G401 (cell line): Measurements from ENCODE around the gene SEC24B. TPM values are rescaled to one million over a fixed set of nuclear protein-coding genes. Genes with fewer than 3 reads are reported as not detected.
A peak's percentile ranks its signal among the peaks of the same experiment; 100 is the strongest.
"Not testable (repeated sequence)": the region's sequence is repeated elsewhere in the genome, so short reads cannot be mapped to it uniquely, and the experiment has no call there.

Experiments used
- DNase-seq: peaks from one replicate; pipeline ENCODE4 v3.0.0-alpha.2; 2015; ENCODE audit warnings: low spot score
- in situ Hi-C: cut with HindIII; loops from 2 replicates; pipeline ENCODE4 v1.10.0; 2016; ENCODE audit warnings: low sequenced_read_pairs, mixed read lengths
- total RNA-seq: library from RNA; depleted of rRNA; stranded (reverse); fragments of >200 nt; shearing (Covaris generic); gene quantifications from 2 replicates; pipeline ENCODE4 v1.2.3, GENCODE V29; 2014

Gene SEC24B
- total RNA-seq, 1 experiment from 2014 or later = 6.4 TPM

- in situ Hi-C loops = no loop called here
- DNase-seq = no peak
These were observed 40.2 kb downstream of the SEC24B start for GRCh38 chr4:109473824-109474223.

GRCh38 chr4:109486007-109486406, 52.4 kb downstream of the SEC24B start:
- DNase-seq = no peak
- in situ Hi-C loops = no loop called here

- no peak for DNase-seq
- in situ Hi-C loops = no loop called here
These were observed 60.9 kb downstream of the SEC24B start for GRCh38 chr4:109494563-109494962.

DNA sequence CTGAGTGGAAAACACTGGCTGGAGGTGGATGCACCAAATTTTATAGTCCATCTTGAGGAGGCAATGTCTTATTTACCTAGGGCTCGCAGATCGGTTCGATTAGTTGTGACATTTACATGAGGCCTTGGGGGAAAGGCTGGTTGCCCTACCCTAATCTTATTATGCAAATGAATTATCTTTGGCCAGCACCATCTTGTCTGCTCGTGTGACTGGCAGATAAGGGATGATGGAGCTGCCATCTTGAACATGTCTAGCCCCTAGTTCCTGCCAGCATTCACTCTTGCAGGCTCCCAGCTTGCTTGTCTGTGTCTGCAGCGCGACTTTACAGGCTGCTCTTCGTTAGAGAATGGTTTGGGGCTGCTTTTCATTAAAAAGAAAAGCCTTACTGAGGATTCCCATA, 61.9 kb downstream of the SEC24B start:
- no peak for DNase-seq
- in situ Hi-C loops = no loop called here

DNA sequence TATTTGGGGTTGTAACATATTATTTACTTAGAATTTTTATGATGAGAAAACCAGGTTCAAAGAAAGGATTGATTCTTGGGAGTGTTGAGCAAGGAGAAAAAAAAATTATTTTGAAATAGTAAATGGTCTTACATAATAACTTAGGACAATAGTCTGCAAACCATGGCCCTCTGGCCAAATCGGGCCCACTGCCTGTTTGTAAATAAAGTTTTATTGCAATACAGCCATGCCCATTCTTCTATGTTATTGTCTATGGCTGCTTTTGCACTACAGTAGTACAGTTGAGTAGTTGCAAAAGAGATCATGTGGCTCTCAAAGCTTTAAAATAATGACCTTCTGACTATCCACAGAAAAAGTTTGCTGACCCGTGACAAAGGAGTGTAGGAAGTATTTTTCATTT, 63.3 kb downstream of the SEC24B start:
- in situ Hi-C loops = no loop called here
- DNase-seq = no peak

DNA sequence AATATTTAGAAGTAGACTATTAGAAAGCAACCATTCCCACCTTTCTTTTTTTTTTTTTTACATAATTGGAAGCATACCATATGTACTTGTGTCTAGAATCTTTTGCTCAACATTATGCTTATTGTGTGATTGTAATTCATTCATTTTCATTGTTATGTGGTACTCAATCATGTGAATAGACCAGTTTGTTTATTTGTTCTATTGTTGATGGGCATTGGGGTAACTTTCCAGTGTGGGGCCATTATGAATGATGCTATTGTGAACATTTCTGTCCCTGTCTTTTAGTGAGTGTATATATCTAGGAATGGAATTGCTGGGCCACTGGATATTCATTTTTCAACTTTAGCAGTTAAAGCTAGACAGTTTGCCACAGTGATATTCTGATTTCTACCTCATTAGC, 63.9 kb downstream of the SEC24B start:
- DNase-seq = no peak
- in situ Hi-C loops = no loop called here

- no peak for DNase-seq
- in situ Hi-C loops = no loop called here
These were observed 65.9 kb downstream of the SEC24B start for GRCh38 chr4:109499513-109499912.

GRCh38 chr4:109506890-109507289, 73.3 kb downstream of the SEC24B start:
- in situ Hi-C loops = no loop called here
- DNase-seq = no peak

- DNase-seq = no peak
- in situ Hi-C loops = no loop called here
These were observed 77.1 kb downstream of the SEC24B start for GRCh38 chr4:109510687-109511086.

DNA sequence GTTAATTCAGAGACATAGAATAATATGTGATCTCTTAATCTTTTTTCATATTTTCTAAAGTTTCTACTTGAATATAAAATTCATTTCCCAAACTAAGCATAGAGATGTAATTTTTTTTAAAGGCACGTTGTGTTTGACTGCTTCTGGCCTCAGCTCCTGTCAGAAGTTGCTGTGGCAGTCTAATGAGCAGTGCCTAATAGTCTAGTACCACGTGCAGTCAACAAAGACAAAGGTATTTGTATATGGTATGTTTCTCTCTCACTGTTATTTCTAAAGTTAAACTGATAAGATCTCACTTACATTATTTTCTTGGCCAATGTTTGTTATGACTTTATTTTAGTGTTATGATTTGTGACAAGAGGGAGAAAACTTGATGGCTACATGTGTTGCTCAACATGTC, 77.8 kb downstream of the SEC24B start:
- no peak for DNase-seq
- in situ Hi-C loops = no loop called here

DNA sequence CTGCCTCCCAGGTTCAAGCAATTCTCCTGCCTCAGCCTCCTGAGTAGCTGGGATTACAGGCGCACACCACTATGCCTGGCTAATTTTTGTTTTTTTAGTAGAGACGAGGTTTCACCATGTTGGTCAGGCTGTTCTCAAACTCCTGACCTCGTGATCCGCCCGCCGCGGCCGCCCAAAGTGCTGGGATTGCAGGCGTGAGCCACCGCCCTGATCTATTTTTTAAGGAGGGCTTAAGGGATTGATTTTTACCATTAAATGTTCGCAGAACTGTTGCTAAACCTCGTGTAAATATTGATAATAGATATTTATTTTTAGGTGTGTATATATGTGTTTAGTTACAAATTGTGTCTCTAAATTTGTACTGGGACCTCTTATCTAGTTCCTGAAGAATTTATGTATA, 79.8 kb downstream of the SEC24B start:
- DNase-seq, in situ Hi-C loops: not testable (repeated sequence)

- in situ Hi-C loops = no loop called here
- no peak for DNase-seq
These were observed 98.6 kb downstream of the SEC24B start for GRCh38 chr4:109532182-109532581.

DNA sequence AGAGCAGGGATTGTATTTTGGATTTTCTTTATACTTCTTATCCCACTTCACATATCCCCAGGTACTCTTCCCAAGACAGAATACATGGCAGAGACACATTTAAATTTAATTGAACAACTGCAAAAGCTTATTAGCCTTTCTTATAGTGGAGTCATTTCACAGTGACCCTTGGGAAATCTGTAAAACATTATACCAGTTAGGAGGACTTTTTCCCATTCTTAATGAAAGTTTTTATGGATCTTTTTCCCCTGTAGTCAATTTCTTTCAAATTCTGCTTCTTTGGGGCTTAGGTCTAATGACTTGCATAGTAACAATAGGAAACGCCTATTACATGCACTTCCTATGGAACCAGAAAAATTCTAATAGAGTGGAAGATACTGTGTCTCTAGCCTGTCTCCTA, 111.8 kb downstream of the SEC24B start:
- DNase-seq = no peak
- in situ Hi-C loops = no loop called here

GRCh38 chr4:109547394-109547793, 113.8 kb downstream of the SEC24B start:
- in situ Hi-C loops = no loop called here
- DNase-seq = no peak

DNA sequence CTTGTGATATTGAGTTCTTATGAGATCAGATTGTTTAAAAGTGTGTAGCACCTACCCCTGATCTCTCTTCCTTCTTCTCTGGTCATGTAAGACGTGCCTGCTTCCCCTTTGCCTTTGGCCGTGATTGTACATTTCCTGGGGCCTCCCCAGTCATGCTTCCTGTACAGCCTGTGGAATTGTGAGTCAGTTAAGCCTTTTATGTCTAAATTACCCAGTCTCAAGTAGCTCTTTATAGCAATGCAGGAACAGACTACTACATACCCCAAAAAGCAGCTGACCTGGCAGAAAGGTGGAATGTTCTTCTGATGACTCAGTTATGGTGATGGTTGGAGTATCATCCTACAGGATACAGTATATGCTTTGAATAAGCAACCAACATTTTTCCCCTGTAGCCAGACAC, 115.0 kb downstream of the SEC24B start:
- in situ Hi-C loops = no loop called here
- no peak for DNase-seq

- DNase-seq = no peak
- in situ Hi-C loops = no loop called here
These were observed 118.6 kb downstream of the SEC24B start for GRCh38 chr4:109552237-109552636.

DNA sequence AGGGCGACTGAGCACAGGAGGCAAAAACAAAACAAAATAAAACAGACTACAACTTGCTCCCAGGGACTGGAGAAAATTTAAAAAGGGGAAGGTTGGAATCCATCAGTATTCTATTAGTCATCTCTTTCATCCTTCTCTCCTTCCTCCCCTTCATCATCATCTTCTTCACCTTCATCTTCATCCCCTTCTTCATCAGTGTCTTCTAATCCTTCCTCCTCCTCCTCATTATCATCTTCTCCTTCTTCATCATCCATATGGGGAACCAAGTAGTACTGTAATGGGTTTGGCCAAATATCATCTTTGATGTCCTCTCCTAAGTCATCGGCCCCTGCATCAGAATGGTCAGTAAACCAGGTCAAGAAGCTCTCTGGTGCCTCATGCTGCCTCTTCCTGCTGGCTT, 119.5 kb downstream of the SEC24B start:
- no peak for DNase-seq
- in situ Hi-C loops = no loop called here

GRCh38 chr4:109554971-109555370, 121.4 kb downstream of the SEC24B start:
- in situ Hi-C loops = no loop called here
- DNase-seq = no peak

- in situ Hi-C loops = no loop called here
- no peak for DNase-seq
These were observed 123.8 kb downstream of the SEC24B start for GRCh38 chr4:109557433-109557832.

- in situ Hi-C loops, DNase-seq: not testable (repeated sequence)
These were observed 124.5 kb downstream of the SEC24B start for GRCh38 chr4:109558095-109558494.

DNA sequence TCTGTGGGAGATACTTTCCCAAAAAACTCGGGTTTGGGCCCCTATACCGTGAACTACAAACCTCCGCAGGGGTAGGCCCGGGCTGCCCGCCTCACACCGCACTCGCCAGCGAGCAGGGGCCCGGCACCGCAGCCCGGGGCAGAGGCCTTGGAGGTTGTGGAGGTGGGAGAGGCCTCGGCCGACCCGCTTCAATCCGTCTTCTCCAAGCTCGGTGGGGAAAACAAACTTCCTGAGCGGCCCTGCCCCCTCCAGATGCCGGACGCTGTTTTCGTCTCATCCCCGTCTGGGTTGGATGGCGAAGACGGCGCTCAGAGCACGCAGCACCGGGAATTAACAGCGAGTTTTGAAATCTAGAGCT, 126.0 kb downstream of the SEC24B start:
- no peak for DNase-seq
- in situ Hi-C loops = no loop called here

GRCh38 chr4:109559983-109560686, 126.5 kb downstream of the SEC24B start, which contains the start of gene MCUB:
TSS of gene MCUB (plus strand) at chr4:109560246. CDS start at chr4:109560338, 92 bp downstream.
- in situ Hi-C loops = no loop called here
- peak; percentile 26 for DNase-seq
